HepG2 (cell line): Measurements from ENCODE around the gene NEK7. TPM values are rescaled to one million over a fixed set of nuclear protein-coding genes. Genes with fewer than 3 reads are reported as not detected.

ENCODE experiments used
- ARID3A ChIP-seq: IDR thresholded peaks from 2 replicates; pipeline ENCODE4 v1.6.1; 2012; ENCODE audit warnings: low read depth, low read length, improper control_type of control experiment
- BORCS8-MEF2B ChIP-seq: sonication (generic); formaldehyde crosslinking; IDR thresholded peaks from 2 replicates; pipeline ENCODE4 v1.8.0; 2022; ENCODE audit warnings: mild to moderate bottlenecking, missing genetic modification reagents
- GMEB2 ChIP-seq: IDR thresholded peaks from 2 replicates; pipeline ENCODE4 v1.6.1; 2016; ENCODE audit warnings: missing biosample characterization, missing genetic modification reagents, low read depth
- HDAC6 ChIP-seq: fragments of 200-600 bp; sonication (generic); IDR thresholded peaks from 2 replicates; pipeline ENCODE4 v1.7.0; 2017; ENCODE audit warnings: mild to moderate bottlenecking, antibody characterized with exemption, low read length, low read depth
- HNF4A ChIP-seq: sonication (generic); formaldehyde crosslinking; IDR thresholded peaks from 2 replicates; pipeline ENCODE4 v1.4.0; 2020; ENCODE audit warnings: missing genetic modification reagents
- IKZF5 ChIP-seq: IDR thresholded peaks from 2 replicates; pipeline ENCODE4 v1.6.1; 2018; ENCODE audit warnings: missing genetic modification reagents, mild to moderate bottlenecking, missing compliant biosample characterization
- ISL2 ChIP-seq: sonication (generic); formaldehyde crosslinking; IDR thresholded peaks from 2 replicates; pipeline ENCODE4 v1.5.0; 2020; ENCODE audit warnings: missing genetic modification reagents
- JUND ChIP-seq: sonication (generic); formaldehyde crosslinking; IDR thresholded peaks from 2 replicates; pipeline ENCODE4 v1.8.0; 2022; ENCODE audit warnings: mild to moderate bottlenecking, missing genetic modification reagents
- KLF13 ChIP-seq: sonication (generic); formaldehyde crosslinking; IDR thresholded peaks from 2 replicates; pipeline ENCODE4 v1.4.0; 2020; ENCODE audit warnings: mild to moderate bottlenecking, missing genetic modification reagents
- NCOR1 ChIP-seq: fragments of 200-600 bp; sonication (generic); IDR thresholded peaks from 2 replicates; pipeline ENCODE4 v1.7.0; 2017; ENCODE audit warnings: antibody characterized with exemption, low read length, borderline replicate concordance
- PHF21A ChIP-seq: sonication (generic); formaldehyde crosslinking; IDR thresholded peaks from 2 replicates; pipeline ENCODE4 v1.5.0; 2020; ENCODE audit warnings: mild to moderate bottlenecking, missing genetic modification reagents
- PLSCR1 ChIP-seq: sonication (generic); formaldehyde crosslinking; IDR thresholded peaks from 2 replicates; pipeline ENCODE4 v1.5.0; 2020; ENCODE audit warnings: missing genetic modification reagents, mild to moderate bottlenecking, borderline replicate concordance
- SALL1 ChIP-seq: sonication (generic); formaldehyde crosslinking; IDR thresholded peaks from 2 replicates; pipeline ENCODE4 v1.8.0; 2022; ENCODE audit warnings: mild to moderate bottlenecking, missing genetic modification reagents
- SNRNP70 ChIP-seq: fragments of 200-400 bp; formaldehyde crosslinking; IDR thresholded peaks from 2 replicates; pipeline ENCODE4 v1.6.1; 2017; ENCODE audit warnings: mild to moderate bottlenecking, low read depth, low read length, moderate library complexity
- TRAFD1 ChIP-seq: sonication (generic); formaldehyde crosslinking; IDR thresholded peaks from 2 replicates; pipeline ENCODE4 v1.5.1; 2020; ENCODE audit warnings: missing genetic modification reagents, mild to moderate bottlenecking, borderline replicate concordance
- ZBTB46 ChIP-seq: sonication (generic); formaldehyde crosslinking; IDR thresholded peaks from 2 replicates; pipeline ENCODE4 v1.4.0; 2020; ENCODE audit warnings: mild to moderate bottlenecking, missing genetic modification reagents, borderline replicate concordance
- ZFP1 ChIP-seq: IDR thresholded peaks from 2 replicates; pipeline ENCODE4 v1.6.1; 2016
- ZNF256 ChIP-seq: sonication (generic); formaldehyde crosslinking; conservative IDR thresholded peaks from 2 replicates; pipeline ENCODE4 v1.4.0; 2020; ENCODE audit warnings: missing genetic modification reagents
- ZNF572 ChIP-seq: sonication (generic); formaldehyde crosslinking; IDR thresholded peaks from 2 replicates; pipeline ENCODE4 v1.5.1; 2020; ENCODE audit warnings: mild to moderate bottlenecking, missing genetic modification reagents
- ZNF598 ChIP-seq: sonication (generic); formaldehyde crosslinking; IDR thresholded peaks from 2 replicates; pipeline ENCODE4 v1.5.1; 2020; ENCODE audit warnings: mild to moderate bottlenecking, missing genetic modification reagents, borderline replicate concordance
- ZNF790 ChIP-seq: sonication (generic); formaldehyde crosslinking; IDR thresholded peaks from 2 replicates; pipeline ENCODE4 v1.8.0; 2022; ENCODE audit warnings: missing genetic modification reagents, mild to moderate bottlenecking, borderline replicate concordance
- ZSCAN25 ChIP-seq: sonication (generic); formaldehyde crosslinking; IDR thresholded peaks from 2 replicates; pipeline ENCODE4 v1.8.0; 2022; ENCODE audit warnings: mild to moderate bottlenecking, missing genetic modification reagents
- polyA plus RNA-seq, 8 experiments: library from polyadenylated mRNA; depleted of rRNA in 3 of 8; stranded (reverse) in 7 of 8; unstranded in 1 of 8; fragments of >200 nt; fragmentation: Illumina TruSeq in 4 of 8; extraction: Trizol in 4 of 8; gene quantifications; 2 replicates each; pipeline versions ENCODE4 v1.2.1 to v1.2.3, GENCODE V29; 2011 to 2016; ENCODE audit warnings: low read depth in 4 of 8, missing spikeins in 1 of 8, mixed read lengths in 1 of 8; ENCODE audit not compliant: insufficient read depth in 1 of 8
- total RNA-seq, 5 experiments: library from RNA; depleted of rRNA; stranded (reverse); fragments of >200 nt; fragmentation: Illumina TruSeq; extraction: Trizol; gene quantifications; 2 replicates each; pipeline ENCODE4 v1.2.3, GENCODE V29; 2016; ENCODE audit warnings: low read depth in 1 of 5

Gene NEK7
- total and polyA plus RNA-seq, 2 of the 13 experiments (the other 11 are each of a cell fraction or from before 2014, with no cell fraction given) = 18.1 to 19.2 TPM

GRCh38 chr1:198162091-198162767, 5.4 kb downstream of the NEK7 start (continued):
- TF ChIP-seq ZNF572 (CRISPR knock-in tag) (no peak), JUND (CRISPR knock-in tag) (no peak), HDAC6 (no peak), KLF13 (CRISPR knock-in tag) (no peak), ARID3A (no peak), TRAFD1 (CRISPR knock-in tag) (no peak), HNF4A (CRISPR knock-in tag) (peak; percentile 88), PHF21A (CRISPR knock-in tag) (peak; percentile 82; the same call in 1 of the 2 replicates), ZBTB46 (CRISPR knock-in tag) (no peak), IKZF5 (CRISPR knock-in tag) (peak; percentile 91), ZSCAN25 (CRISPR knock-in tag) (no peak), SALL1 (CRISPR knock-in tag) (peak; percentile 75), GMEB2 (CRISPR knock-in tag) (no peak), PLSCR1 (no peak), BORCS8-MEF2B (CRISPR knock-in tag) (no peak), ZNF598 (no peak), NCOR1 (peak; percentile 65; the same call in 1 of the 2 replicates), ZFP1 (0 out of 2 replicates have a peak, but pooled peaks have one; percentile 33), SNRNP70 (no peak), ZNF256 (no peak), ZNF790 (CRISPR knock-in tag) (no peak), ISL2 (no peak)
